Mucosa of descending colon (tissue), 3 donors: Measurements from ENCODE around the gene WDR89. TPM values are rescaled to one million over a fixed set of nuclear protein-coding genes. Genes with fewer than 3 reads are reported as not detected.
"Not testable (repeated sequence)": the region's sequence is repeated elsewhere in the genome, so short reads cannot be mapped to it uniquely, and the experiment has no call there.

Source experiments
- ATAC-seq: fragments of 200-7000 bp; cut with Tn5 transposase; one replicate; pipeline ENCODE4 v1.9.1; 2020; ENCODE audit warnings: mild to moderate bottlenecking, moderate library complexity
- DNase-seq, 3 donors: peaks; one replicate each; pipeline ENCODE4 v3.0.0-alpha.2; 2020
- H3K36me3 ChIP-seq: fragments of 200-600 bp; one replicate; pipeline ENCODE4 v1.8.0; 2021; ENCODE audit warnings: low read depth, mild to moderate bottlenecking
- H3K4me1 ChIP-seq: fragments of 200-600 bp; one replicate; pipeline ENCODE4 v1.8.0; 2021; ENCODE audit warnings: low read depth, mild to moderate bottlenecking
- H3K4me3 ChIP-seq: fragments of 200-600 bp; one replicate; pipeline ENCODE4 v1.8.0; 2021; ENCODE audit warnings: mild to moderate bottlenecking
- H3K9me3 ChIP-seq: fragments of 200-600 bp; one replicate; pipeline ENCODE4 v1.8.0; 2021; ENCODE audit warnings: mild to moderate bottlenecking
- intact Hi-C, 2 donors: fragments of 100-400 bp; cut with DNase I in 1 of 2; cut with micrococcal nuclease in 1 of 2; formaldehyde crosslinking; loops; one replicate each; pipeline versions ENCODE4 v1.11.0 to v1.11.1; 2022; cut with DNase I, micrococcal nuclease
- total RNA-seq, 3 donors: library from RNA; stranded (reverse); fragmentation: NEBNext Ultra II Directional in 2 of 3; extraction: Animal tissue kit (Norgen Biotek cat#: 25700) in 2 of 3; gene quantifications; one replicate each; pipeline versions ENCODE4 v1.2.1 to v1.2.4, GENCODE V29; 2021 to 2023
- TF ChIP-seq, protein P1 (sequence below): fragments of 200-600 bp; IDR thresholded peaks from one replicate; pipeline ENCODE4 v1.8.0; 2022; ENCODE audit warnings: antibody characterized with exemption, mild to moderate bottlenecking
- donor health status: DM: no; HTN: no; CAD: no; lungs with moderate emphysema.
- donor health status: DM: no; HTN: no; CAD: no.
- donor health status: DM: no; HTN: yes; CAD: no.

WDR89 gene
- total RNA-seq, 3 donors from 2014 or later, result 8.5 to 13.5 (median 10.5) TPM

DNA sequence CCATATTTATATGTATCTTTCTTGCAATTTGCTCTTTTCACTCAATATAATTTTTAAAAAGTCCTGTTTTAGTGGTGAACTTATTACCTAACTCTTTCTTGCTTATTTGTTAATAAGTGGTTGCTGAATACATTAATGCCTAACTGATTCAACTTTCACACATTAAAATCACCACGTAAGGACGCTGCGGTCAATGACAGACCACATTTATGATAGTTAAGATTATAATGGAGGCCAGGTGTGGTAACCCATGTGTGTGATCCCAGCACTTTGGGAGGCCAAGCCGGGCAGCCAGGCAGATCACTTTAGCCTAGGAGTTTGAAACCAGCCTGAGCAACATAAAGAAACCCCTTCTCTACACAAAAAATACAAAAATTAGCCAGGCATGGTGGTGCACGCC, 37.0 kb downstream of the WDR89 start:
- Histone ChIP-seq H3K4me1 (no peaks in the 10 kb centered on the region), H3K4me3 (no peak overlapping the region), H3K9me3 (no peaks in the 10 kb centered on the region), H3K36me3 (no peaks in the 10 kb centered on the region)
- intact Hi-C loops, result no loop called here
- ATAC-seq (no peak), DNase-seq (no peak)
- TF ChIP-seq, protein P1, sequence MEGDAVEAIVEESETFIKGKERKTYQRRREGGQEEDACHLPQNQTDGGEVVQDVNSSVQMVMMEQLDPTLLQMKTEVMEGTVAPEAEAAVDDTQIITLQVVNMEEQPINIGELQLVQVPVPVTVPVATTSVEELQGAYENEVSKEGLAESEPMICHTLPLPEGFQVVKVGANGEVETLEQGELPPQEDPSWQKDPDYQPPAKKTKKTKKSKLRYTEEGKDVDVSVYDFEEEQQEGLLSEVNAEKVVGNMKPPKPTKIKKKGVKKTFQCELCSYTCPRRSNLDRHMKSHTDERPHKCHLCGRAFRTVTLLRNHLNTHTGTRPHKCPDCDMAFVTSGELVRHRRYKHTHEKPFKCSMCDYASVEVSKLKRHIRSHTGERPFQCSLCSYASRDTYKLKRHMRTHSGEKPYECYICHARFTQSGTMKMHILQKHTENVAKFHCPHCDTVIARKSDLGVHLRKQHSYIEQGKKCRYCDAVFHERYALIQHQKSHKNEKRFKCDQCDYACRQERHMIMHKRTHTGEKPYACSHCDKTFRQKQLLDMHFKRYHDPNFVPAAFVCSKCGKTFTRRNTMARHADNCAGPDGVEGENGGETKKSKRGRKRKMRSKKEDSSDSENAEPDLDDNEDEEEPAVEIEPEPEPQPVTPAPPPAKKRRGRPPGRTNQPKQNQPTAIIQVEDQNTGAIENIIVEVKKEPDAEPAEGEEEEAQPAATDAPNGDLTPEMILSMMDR, result no peak

DNA sequence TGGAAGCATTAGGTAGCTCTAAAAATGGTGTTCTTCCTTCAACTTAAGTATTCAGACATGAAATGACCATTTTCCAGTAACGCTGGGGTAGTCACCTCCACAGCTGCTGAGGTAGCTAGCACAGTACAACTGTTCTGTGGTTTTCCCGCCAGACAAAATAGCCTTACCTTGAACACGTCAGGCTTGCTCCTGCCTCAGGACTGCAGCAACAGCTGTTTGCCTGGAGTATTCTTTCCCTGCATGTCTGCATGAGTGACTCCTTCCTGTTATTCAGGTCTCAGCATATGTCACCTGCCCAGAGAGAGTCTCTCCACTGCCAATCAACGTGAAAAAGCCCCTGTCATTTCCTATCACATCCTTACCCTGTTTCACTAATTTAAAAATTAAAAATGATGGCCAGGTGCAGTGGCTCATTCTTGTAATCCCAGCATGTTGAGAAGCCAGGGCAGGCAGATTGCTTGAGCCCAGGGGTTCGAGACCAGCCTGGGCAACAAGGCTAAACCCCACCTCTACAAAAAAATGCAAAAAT, 37.9 kb downstream of the WDR89 start:
- DNase-seq (no peak), ATAC-seq (no peak)
- no peaks in the 10 kb centered on the region for H3K4me1 ChIP-seq
- intact Hi-C loops, result no loop called here
- TF ChIP-seq, protein P1, result no peak
- no peaks in the 10 kb centered on the region for H3K36me3 ChIP-seq
- no peaks in the 10 kb centered on the region for H3K9me3 ChIP-seq
- H3K4me3 ChIP-seq, result no peak overlapping the region

DNA sequence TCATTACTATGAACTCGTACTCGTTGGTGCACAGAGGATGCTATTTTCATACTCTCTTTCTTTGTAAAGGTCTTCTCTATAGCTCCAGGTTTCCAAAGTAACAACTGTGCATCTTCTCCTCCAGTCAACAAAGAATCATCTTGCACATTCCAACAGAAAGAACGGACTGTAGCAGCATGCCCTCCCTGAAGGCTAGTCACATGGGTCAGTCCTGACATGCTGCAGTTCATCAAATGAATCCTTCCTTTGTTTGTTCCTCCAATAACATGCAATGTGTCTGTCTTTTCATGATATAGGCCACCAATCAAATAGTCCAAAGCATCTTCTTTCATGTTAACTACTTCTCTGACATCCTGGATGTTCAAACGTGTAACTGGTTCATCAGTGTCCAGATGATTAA, 42.9 kb downstream of the WDR89 start:
- no peak overlapping the region for H3K4me3 ChIP-seq
- H3K36me3 ChIP-seq, result no peaks in the 10 kb centered on the region
- TF ChIP-seq, protein P1, result no peak
- intact Hi-C loops, result no loop called here
- no peaks in the 10 kb centered on the region for H3K4me1 ChIP-seq
- DNase-seq, result no peak
- peaks cover 11% of the 10 kb centered on the region for H3K9me3 ChIP-seq
- ATAC-seq, result no peak

DNA sequence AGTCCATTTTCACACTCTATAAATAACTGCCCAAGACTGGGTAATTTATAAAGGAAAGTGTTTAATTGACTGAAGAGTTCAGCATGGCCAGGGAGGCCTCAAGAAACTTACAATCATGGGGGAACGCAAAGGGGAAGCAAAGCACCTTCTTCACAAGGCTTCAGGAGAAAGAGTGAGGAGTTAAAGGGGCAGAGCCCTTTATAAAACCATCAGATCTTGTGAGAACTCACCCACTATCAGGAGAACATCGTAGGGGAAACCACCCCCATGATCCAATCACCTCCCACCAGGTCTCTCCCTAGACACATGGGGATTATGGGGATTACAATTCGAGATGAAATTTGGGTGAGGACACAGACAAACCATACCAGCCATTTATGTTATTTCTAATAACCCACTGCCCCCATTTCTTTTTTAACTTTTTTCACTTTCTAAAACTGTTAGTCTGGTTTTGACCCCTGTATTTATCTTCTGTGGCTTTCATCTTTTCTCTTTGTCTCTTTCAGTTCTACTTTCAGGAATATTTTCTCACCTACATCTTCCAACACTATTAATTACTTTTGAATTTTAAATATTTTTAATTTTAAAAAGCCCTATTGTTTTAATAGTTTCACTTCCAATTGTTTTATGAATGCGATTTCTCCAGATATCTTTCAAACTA, 44.5 kb downstream of the WDR89 start:
- DNase-seq, result no peak
- ATAC-seq, result no peak
- Histone ChIP-seq H3K36me3 (no peaks in the 10 kb centered on the region), H3K9me3 (peaks cover 14% of the 10 kb centered on the region), H3K4me1 (no peaks in the 10 kb centered on the region), H3K4me3 (no peak overlapping the region)
- TF ChIP-seq, protein P1, result no peak
- intact Hi-C loops, result no loop called here

DNA sequence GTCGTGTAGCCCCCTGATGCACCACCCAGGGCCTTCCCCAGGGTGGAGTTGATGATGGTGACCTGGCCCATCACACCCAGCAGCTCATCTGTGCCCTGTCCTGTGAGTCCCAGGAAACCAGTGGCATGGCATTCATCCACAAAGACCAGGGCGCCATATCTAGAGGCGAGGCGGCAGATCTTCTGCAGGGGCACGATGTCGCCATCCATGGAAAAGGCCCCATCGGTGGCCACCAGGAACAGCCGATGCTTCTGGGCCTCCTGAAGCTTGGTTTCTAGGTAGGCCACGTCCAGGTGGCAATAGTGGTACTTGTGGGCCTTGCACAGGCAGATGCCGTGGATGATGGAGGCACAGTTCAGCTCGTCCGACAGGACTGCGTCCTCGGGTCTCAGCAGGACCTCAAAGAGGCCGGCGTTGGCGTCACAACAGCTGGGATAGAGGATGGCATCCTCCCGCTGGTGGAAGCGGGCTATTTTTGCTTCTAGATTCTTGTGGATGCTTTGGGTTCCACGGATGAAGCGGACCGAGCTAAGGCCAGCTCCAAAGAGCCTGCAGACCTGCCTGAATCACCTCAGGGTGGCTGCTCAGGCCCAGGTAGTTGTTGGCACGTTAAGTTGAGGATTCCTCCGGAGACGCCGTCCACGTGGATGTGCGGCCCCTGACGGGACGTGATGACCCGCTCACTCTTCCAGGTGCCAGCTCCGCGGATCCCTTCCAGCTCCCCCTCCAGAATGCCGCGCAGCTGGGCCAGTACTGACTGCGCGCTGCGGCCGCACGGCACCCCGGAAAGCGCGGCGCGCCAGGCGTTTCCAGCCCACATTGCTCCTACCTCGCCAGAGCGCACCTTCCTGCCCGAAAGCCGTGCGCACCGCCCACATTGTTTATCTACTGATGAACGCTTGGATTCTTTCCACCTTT, 47.0 kb downstream of the WDR89 start:
- Histone ChIP-seq H3K9me3 (peaks cover 14% of the 10 kb centered on the region), H3K4me3 (no peak overlapping the region), H3K36me3 (no peaks in the 10 kb centered on the region), H3K4me1 (no peaks in the 10 kb centered on the region)
- no peak for ATAC-seq
- DNase-seq, result no peak
- TF ChIP-seq, protein P1, result no peak
- intact Hi-C loops, result no loop called here

DNA sequence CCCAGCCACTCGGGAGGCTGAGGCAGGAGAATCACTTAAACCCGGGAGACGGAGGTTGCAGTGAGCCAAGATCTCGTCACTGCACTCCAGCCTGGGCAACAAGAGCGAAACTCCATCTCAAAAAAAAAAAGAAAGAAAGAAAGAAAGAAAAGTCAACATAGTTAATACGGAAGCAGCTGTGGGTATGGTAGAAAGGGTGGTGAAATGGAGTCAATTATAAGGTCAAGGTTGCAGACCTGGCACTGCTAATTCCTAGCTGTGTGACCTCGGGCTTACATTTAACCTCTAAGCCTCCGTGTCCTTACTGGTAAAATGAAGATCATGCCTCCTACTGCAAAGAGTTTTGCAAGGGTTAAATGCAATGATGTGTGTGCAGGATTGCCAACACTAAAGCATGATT, 58.6 kb downstream of the WDR89 start:
- H3K4me3 ChIP-seq, ATAC-seq, DNase-seq, H3K9me3 ChIP-seq, intact Hi-C loops, H3K36me3 ChIP-seq, H3K4me1 ChIP-seq: not testable (repeated sequence)
